T-cell (primary cell): ENCODE data around the gene ADGRG6. TPM values are rescaled to one million over a fixed set of nuclear protein-coding genes. Genes with fewer than 3 reads are reported as not detected.

Source experiments
- ATAC-seq, 4 experiments: fragments of 200-7000 bp in 3 of 4; fragments of 150-1000 bp in 1 of 4; cut with Tn5 transposase; replicated peaks in 1 of 4; 1 replicate in 3 of 4; 2 replicates in 1 of 4; pipeline ENCODE4 v1.10.0; 2021; ENCODE audit warnings: moderate library complexity in 3 of 4, mild to moderate bottlenecking in 2 of 4, moderate number of reproducible peaks in 1 of 4
- CTCF ChIA-PET, 2 donors: fragments of 300-600 bp; sonication (Branson Sonifier 250); formaldehyde crosslinking; loops; one replicate each; lab custom pipeline; 2022; ENCODE audit warnings: antibody characterized with exemption in 2 of 2; lab: Charles Lee
- POLR2A ChIA-PET, 2 donors: fragments of 300-600 bp; sonication (Branson Sonifier 250); formaldehyde crosslinking; loops; one replicate each; lab custom pipeline; 2022; ENCODE audit warnings: antibody characterized with exemption in 2 of 2; lab: Charles Lee
- DNase-seq, 35 experiments: peaks; one replicate each; pipeline versions ENCODE4 v3.0.0 to v3.0.0-alpha.2; 2013 to 2023
- H3K27ac ChIP-seq: one replicate; pipeline ENCODE4 v1.5.1; 2013; ENCODE audit warnings: low read length
- H3K27me3 ChIP-seq, 2 experiments: replicated peaks in 1 of 2; 1 replicate in 1 of 2; 2 replicates in 1 of 2; pipeline versions ENCODE4 v1.6.1 to v1.7.0; 2013; ENCODE audit warnings: low read length in 1 of 2, mixed read lengths in 1 of 2; ENCODE audit not compliant: control insufficient read depth in 2 of 2, insufficient read depth in 2 of 2; ENCODE audit errors: extremely low read depth in 1 of 2
- H3K36me3 ChIP-seq, 2 donors: 1 replicate in 1 of 2; 2 replicates in 1 of 2; pipeline versions ENCODE4 v1.6.1 to v1.7.0; 2013; ENCODE audit warnings: low read length in 1 of 2; ENCODE audit not compliant: control insufficient read depth in 2 of 2, insufficient read depth in 1 of 2; ENCODE audit errors: extremely low read depth in 1 of 2
- H3K4me1 ChIP-seq, 2 experiments: 1 replicate in 1 of 2; 2 replicates in 1 of 2; pipeline versions ENCODE4 v1.6.1 to v1.7.0; 2013; ENCODE audit warnings: low read length in 2 of 2, mixed read lengths in 1 of 2; ENCODE audit not compliant: insufficient read depth in 2 of 2, control insufficient read depth in 1 of 2; ENCODE audit errors: extremely low read depth in 1 of 2
- H3K4me3 ChIP-seq, 2 donors: 1 replicate in 1 of 2; 2 replicates in 1 of 2; pipeline versions ENCODE4 v1.5.1 to v1.7.0; 2013; ENCODE audit warnings: mild to moderate bottlenecking in 2 of 2, low read length in 1 of 2, moderate library complexity in 1 of 2; ENCODE audit not compliant: control insufficient read depth in 1 of 2; ENCODE audit errors: extremely low read depth in 1 of 2
- H3K9me3 ChIP-seq: 2 replicates; pipeline ENCODE4 v1.7.0; 2013
- H3K27ac Mint-ChIP-seq, 2 donors: one replicate each; pipeline ENCODE4 v1.8.0; 2020 to 2021; ENCODE audit warnings: mild to moderate bottlenecking in 2 of 2, mixed read lengths in 2 of 2
- H3K27me3 Mint-ChIP-seq, 2 donors: one replicate each; pipeline ENCODE4 v1.8.0; 2021 to 2022; ENCODE audit warnings: mixed read lengths in 2 of 2
- H3K36me3 Mint-ChIP-seq: one replicate; pipeline ENCODE4 v1.8.0; 2021; ENCODE audit warnings: mixed read lengths
- H3K4me1 Mint-ChIP-seq, 3 donors: one replicate each; pipeline ENCODE4 v1.8.0; 2020 to 2022; ENCODE audit warnings: mixed read lengths in 3 of 3, mild to moderate bottlenecking in 1 of 3
- H3K4me3 Mint-ChIP-seq, 3 donors: one replicate each; pipeline ENCODE4 v1.8.0; 2020 to 2022; ENCODE audit warnings: mild to moderate bottlenecking in 3 of 3, mixed read lengths in 3 of 3, moderate library complexity in 3 of 3
- H3K9me3 Mint-ChIP-seq, 3 donors: one replicate each; pipeline ENCODE4 v1.8.0; 2020 to 2022; ENCODE audit warnings: mixed read lengths in 3 of 3
- WGBS: methylation state at CpG from one replicate; pipeline ENCODE4 v1.1.5; 2013; ENCODE audit warnings: missing lambda C conversion rate; ENCODE audit not compliant: insufficient coverage; 5-methylcytosine and 5-hydroxymethylcytosine counted together
- total RNA-seq, 35 experiments: library from RNA in 6 of 35; stranded (reverse) in 6 of 35; fragments of 120-200 nt in 1 of 35; gene quantifications; one replicate each; pipeline versions ENCODE4 v1.2.1 to v1.2.4 and lab custom pipeline; 2013 to 2026

Gene ADGRG6
- total RNA-seq, 5 donors from 2014 or later (not counting 1 experiment from before 2014, with no cell fraction given): 0.51 to 0.89 (median 0.61) TPM

GRCh38 chr6:142395768-142396231 is 94.0 kb downstream of the ADGRG6 start:
- peaks cover 7 to 67% of the 10 kb centered on the region in 2 experiments for H3K4me1 ChIP-seq
- peak overlapping the region; percentile 54 for H3K27ac ChIP-seq
- WGBS: 80% methylated on average over 1 of the region's 1 CpG
- POLR2A ChIA-PET: no interaction called here
- DNase-seq: peak in 2 of 35 experiments; percentile 31 to 77
- Mint-ChIP-seq H3K9me3 (no peaks in the 10 kb centered on the region), H3K4me3 (peak overlapping the region; percentile 52 to 59 (median 58)), H3K27ac (peak overlapping the region; percentile 90 to 91), H3K36me3 (no peaks in the 10 kb centered on the region), H3K4me1 (peaks cover 45 to 51% (median 49%) of the 10 kb centered on the region in 3 donors), H3K27me3 (no peaks in the 10 kb centered on the region)
- H3K4me3 ChIP-seq: no peak overlapping the region
- H3K27me3 ChIP-seq: no peaks in the 10 kb centered on the region
- no peaks in the 10 kb centered on the region for H3K36me3 ChIP-seq
- ATAC-seq: peak; percentile 94 to 95 (median 94)
- CTCF ChIA-PET: interaction anchor here (0.8 to 1.5 kb wide), 6 partner anchors 9 to 164 kb away, joined by 3 to 7 read pairs (median 3); no protein-coding TSS in a partner anchor
- no peaks in the 10 kb centered on the region for H3K9me3 ChIP-seq

- no peak overlapping the region for H3K27ac Mint-ChIP-seq
- DNase-seq (no peak), ATAC-seq (no peak)
- H3K4me1 Mint-ChIP-seq: peaks cover 40 to 48% (median 44%) of the 10 kb centered on the region in 3 donors
- Histone ChIP-seq H3K27me3 (no peaks in the 10 kb centered on the region), H3K27ac (no peak overlapping the region), H3K4me3 (no peak overlapping the region), H3K9me3 (no peaks in the 10 kb centered on the region), H3K4me1 (peaks cover 7 to 48% of the 10 kb centered on the region in 2 experiments), H3K36me3 (no peaks in the 10 kb centered on the region)
- peaks cover 0 to 2% of the 10 kb centered on the region in 2 donors for H3K27me3 Mint-ChIP-seq
- no peaks in the 10 kb centered on the region for H3K9me3 Mint-ChIP-seq
- 89% methylated on average over 3 of the region's 4 CpGs for WGBS
- no peaks in the 10 kb centered on the region for H3K36me3 Mint-ChIP-seq
- no peak overlapping the region for H3K4me3 Mint-ChIP-seq
- CTCF ChIA-PET: no interaction called here
- POLR2A ChIA-PET: no interaction called here
Observed at GRCh38 chr6:142398353-142398752, 96.5 kb downstream of the ADGRG6 start.

- H3K4me1 Mint-ChIP-seq: peaks cover 31 to 39% (median 34%) of the 10 kb centered on the region in 3 donors
- Histone ChIP-seq H3K36me3 (no peaks in the 10 kb centered on the region), H3K27me3 (no peaks in the 10 kb centered on the region), H3K4me3 (no peak overlapping the region), H3K9me3 (no peaks in the 10 kb centered on the region), H3K4me1 (peaks cover 4 to 35% of the 10 kb centered on the region in 2 experiments), H3K27ac (no peak overlapping the region)
- peaks cover 0 to 2% of the 10 kb centered on the region in 2 donors for H3K27me3 Mint-ChIP-seq
- DNase-seq: no peak
- no peak for ATAC-seq
- H3K9me3 Mint-ChIP-seq: no peaks in the 10 kb centered on the region
- ChIA-PET POLR2A (no interaction called here), CTCF (no interaction called here)
- no peaks in the 10 kb centered on the region for H3K36me3 Mint-ChIP-seq
- no peak overlapping the region for H3K27ac Mint-ChIP-seq
- no peak overlapping the region for H3K4me3 Mint-ChIP-seq
- 71% methylated on average over 1 of the region's 2 CpGs for WGBS
Observed at GRCh38 chr6:142399739-142400138, 97.9 kb downstream of the ADGRG6 start.

GRCh38 chr6:142400495-142400894 is 98.7 kb downstream of the ADGRG6 start:
- WGBS: 80% methylated on average over 1 of the region's 4 CpGs
- CTCF ChIA-PET: no interaction called here
- no peak overlapping the region for H3K4me3 Mint-ChIP-seq
- peak overlapping the region in 1 of 2 donors; percentile 12 for H3K27ac Mint-ChIP-seq
- POLR2A ChIA-PET: no interaction called here
- H3K36me3 ChIP-seq: no peaks in the 10 kb centered on the region
- peaks cover 0 to 2% of the 10 kb centered on the region in 2 donors for H3K27me3 Mint-ChIP-seq
- no peak overlapping the region for H3K27ac ChIP-seq
- H3K36me3 Mint-ChIP-seq: no peaks in the 10 kb centered on the region
- no peak overlapping the region for H3K4me3 ChIP-seq
- no peaks in the 10 kb centered on the region for H3K9me3 Mint-ChIP-seq
- H3K4me1 ChIP-seq: peaks cover 0 to 28% of the 10 kb centered on the region in 2 experiments
- DNase-seq (no peak), ATAC-seq (no peak)
- H3K9me3 ChIP-seq: no peaks in the 10 kb centered on the region
- H3K27me3 ChIP-seq: no peaks in the 10 kb centered on the region
- H3K4me1 Mint-ChIP-seq: peaks cover 23 to 31% (median 26%) of the 10 kb centered on the region in 3 donors

- Mint-ChIP-seq H3K9me3 (no peaks in the 10 kb centered on the region), H3K36me3 (no peaks in the 10 kb centered on the region), H3K27ac (no peak overlapping the region), H3K27me3 (peaks cover 0 to 2% of the 10 kb centered on the region in 2 donors), H3K4me1 (peaks cover 12 to 19% (median 13%) of the 10 kb centered on the region in 3 donors), H3K4me3 (no peak overlapping the region)
- CTCF ChIA-PET: no interaction called here
- Histone ChIP-seq H3K9me3 (no peaks in the 10 kb centered on the region), H3K4me3 (no peak overlapping the region), H3K27ac (no peak overlapping the region), H3K4me1 (peaks cover 0 to 18% of the 10 kb centered on the region in 2 experiments), H3K27me3 (no peaks in the 10 kb centered on the region), H3K36me3 (no peaks in the 10 kb centered on the region)
- POLR2A ChIA-PET: no interaction called here
- WGBS: no CpG with 5 or more reads among the region's 1 CpG
- DNase-seq: no peak
- ATAC-seq: no peak
Observed at GRCh38 chr6:142401838-142402237, 100.0 kb downstream of the ADGRG6 start.

GRCh38 chr6:142404751-142405150 is 102.9 kb downstream of the ADGRG6 start:
- Mint-ChIP-seq H3K36me3 (no peaks in the 10 kb centered on the region), H3K4me1 (peaks cover 27 to 30% (median 30%) of the 10 kb centered on the region in 3 donors), H3K27me3 (peaks cover 0 to 2% of the 10 kb centered on the region in 2 donors), H3K9me3 (no peaks in the 10 kb centered on the region), H3K27ac (no peak overlapping the region), H3K4me3 (no peak overlapping the region)
- no peak overlapping the region for H3K4me3 ChIP-seq
- ChIA-PET POLR2A (interaction anchor here in 1 of 2 donors (0.6 kb wide), 1 partner anchor 979 kb away, joined by 3 read pairs; no protein-coding TSS in a partner anchor), CTCF (no interaction called here)
- no peak overlapping the region for H3K27ac ChIP-seq
- DNase-seq (no peak), ATAC-seq (no peak)
- no CpG with 5 or more reads among the region's 3 CpGs for WGBS
- peaks cover 0 to 13% of the 10 kb centered on the region in 2 experiments for H3K4me1 ChIP-seq
- H3K36me3 ChIP-seq: no peaks in the 10 kb centered on the region
- no peaks in the 10 kb centered on the region for H3K27me3 ChIP-seq
- H3K9me3 ChIP-seq: no peaks in the 10 kb centered on the region
